ENCODE measurements around the gene SAPCD2. TPM values are rescaled to one million over a fixed set of nuclear protein-coding genes. Genes with fewer than 3 reads are reported as not detected.

SAPCD2 gene
- total and polyA plus RNA-seq, 10 donors: 0.76 to 6.5 (median 2.4) TPM

DNA sequence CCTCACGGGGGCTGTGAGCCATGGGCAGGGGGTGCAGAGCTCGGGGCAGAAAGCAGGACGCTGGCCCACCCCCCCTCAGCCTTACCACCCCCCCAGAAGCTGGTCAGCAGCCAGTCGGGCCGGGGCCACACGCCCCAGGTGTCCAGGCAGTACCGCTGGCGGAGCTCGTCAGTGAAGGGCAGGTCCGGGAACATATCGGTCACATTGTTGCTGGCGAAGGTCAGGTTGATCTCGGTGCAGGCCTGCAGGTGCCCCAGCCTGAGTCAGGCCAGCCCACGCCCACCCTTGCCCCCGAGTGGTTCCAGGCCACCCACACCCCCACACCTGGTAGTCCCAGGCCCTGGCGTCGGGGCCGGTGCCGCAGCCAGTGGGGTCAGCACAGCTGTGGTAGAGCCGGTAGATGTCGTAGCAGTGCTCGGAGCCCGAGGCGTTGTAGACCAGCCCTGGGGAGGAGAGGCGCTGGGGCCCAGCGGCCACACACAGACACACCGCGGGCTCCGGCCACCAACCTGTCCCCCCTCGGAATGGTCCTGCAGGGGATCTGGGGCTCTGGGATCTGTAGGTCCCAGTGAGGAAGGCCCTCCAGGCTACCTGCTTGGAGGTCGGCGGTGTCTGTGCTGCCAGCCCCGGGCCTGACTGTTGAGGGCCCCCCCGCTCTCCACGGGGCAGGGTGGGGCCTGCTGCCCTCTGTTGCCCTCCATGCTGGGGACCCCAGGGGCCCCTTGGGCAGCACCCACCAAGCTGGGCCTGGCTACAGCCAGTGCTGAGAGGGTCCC is 41.6 kb upstream of the SAPCD2 start:
- H3K4me3 ChIP-seq: no peak overlapping the region
- no peaks in the 10 kb centered on the region for H3K27me3 ChIP-seq (replicated peaks in 1 of 7)
- no peak for DNase-seq
- no peak overlapping the region for H3K27ac ChIP-seq
- peaks cover 0 to 65% (median 55%) of the 10 kb centered on the region in 6 donors for H3K36me3 ChIP-seq
- TF ChIP-seq POLR2A (IDR thresholded peaks at IDR 0.05) (no peak), POLR2AphosphoS5 (IDR thresholded peaks at IDR 0.05) (peak in 1 of 3 donors; percentile 4)
- TF ChIP-seq, protein P1, sequence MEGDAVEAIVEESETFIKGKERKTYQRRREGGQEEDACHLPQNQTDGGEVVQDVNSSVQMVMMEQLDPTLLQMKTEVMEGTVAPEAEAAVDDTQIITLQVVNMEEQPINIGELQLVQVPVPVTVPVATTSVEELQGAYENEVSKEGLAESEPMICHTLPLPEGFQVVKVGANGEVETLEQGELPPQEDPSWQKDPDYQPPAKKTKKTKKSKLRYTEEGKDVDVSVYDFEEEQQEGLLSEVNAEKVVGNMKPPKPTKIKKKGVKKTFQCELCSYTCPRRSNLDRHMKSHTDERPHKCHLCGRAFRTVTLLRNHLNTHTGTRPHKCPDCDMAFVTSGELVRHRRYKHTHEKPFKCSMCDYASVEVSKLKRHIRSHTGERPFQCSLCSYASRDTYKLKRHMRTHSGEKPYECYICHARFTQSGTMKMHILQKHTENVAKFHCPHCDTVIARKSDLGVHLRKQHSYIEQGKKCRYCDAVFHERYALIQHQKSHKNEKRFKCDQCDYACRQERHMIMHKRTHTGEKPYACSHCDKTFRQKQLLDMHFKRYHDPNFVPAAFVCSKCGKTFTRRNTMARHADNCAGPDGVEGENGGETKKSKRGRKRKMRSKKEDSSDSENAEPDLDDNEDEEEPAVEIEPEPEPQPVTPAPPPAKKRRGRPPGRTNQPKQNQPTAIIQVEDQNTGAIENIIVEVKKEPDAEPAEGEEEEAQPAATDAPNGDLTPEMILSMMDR (IDR thresholded peaks at IDR 0.05 in 8 of 11, conservative IDR thresholded peaks at IDR 0.05 in 3 of 11): no peak
- H3K4me1 ChIP-seq: peaks cover 8 to 32% (median 20%) of the 10 kb centered on the region in 6 donors
- no peaks in the 10 kb centered on the region for H3K9me3 ChIP-seq
- intact Hi-C loops (cut with DNase I; ENCODE audit: low total_unique reads): no loop called here
- WGBS, 5 donors: 91 to 94% (median 92%) methylated on average over 16 to 35 of the region's 35 CpGs

- Histone ChIP-seq H3K4me3 (no peak overlapping the region), H3K36me3 (peaks cover 0 to 73% (median 64%) of the 10 kb centered on the region in 6 donors), H3K9me3 (no peaks in the 10 kb centered on the region), H3K27me3 (replicated peaks in 1 of 7) (no peaks in the 10 kb centered on the region), H3K4me1 (peaks cover 8 to 32% (median 20%) of the 10 kb centered on the region in 6 donors), H3K27ac (no peak overlapping the region)
- no peak for DNase-seq
- 88 to 93% (median 90%) methylated on average over 26 to 28 of the region's 28 CpGs for WGBS, 5 donors
- TF ChIP-seq POLR2AphosphoS5 (IDR thresholded peaks at IDR 0.05) (peak in 1 of 3 donors; percentile 0), POLR2A (IDR thresholded peaks at IDR 0.05) (no peak)
- intact Hi-C loops (cut with DNase I; ENCODE audit: low total_unique reads): no loop called here
Observed at GRCh38 chr9:137110911-137111787, 40.8 kb upstream of the SAPCD2 start.

- Histone ChIP-seq H3K4me3 (no peak overlapping the region), H3K36me3 (peaks cover 0 to 81% (median 72%) of the 10 kb centered on the region in 6 donors), H3K27ac (no peak overlapping the region), H3K4me1 (peaks cover 8 to 28% (median 19%) of the 10 kb centered on the region in 6 donors), H3K27me3 (replicated peaks in 1 of 7) (no peaks in the 10 kb centered on the region), H3K9me3 (no peaks in the 10 kb centered on the region)
- 89 to 94% (median 90%) methylated on average over 18 to 38 of the region's 38 CpGs for WGBS, 5 donors
- intact Hi-C loops (cut with DNase I; ENCODE audit: low total_unique reads): no loop called here
- TF ChIP-seq POLR2AphosphoS5 (IDR thresholded peaks at IDR 0.05): peak in 2 of 3 donors; percentile 8 to 40
- TF ChIP-seq POLR2A (IDR thresholded peaks at IDR 0.05): no peak
- no peak for DNase-seq
Observed at GRCh38 chr9:137110147-137110910, 40.0 kb upstream of the SAPCD2 start.

DNA sequence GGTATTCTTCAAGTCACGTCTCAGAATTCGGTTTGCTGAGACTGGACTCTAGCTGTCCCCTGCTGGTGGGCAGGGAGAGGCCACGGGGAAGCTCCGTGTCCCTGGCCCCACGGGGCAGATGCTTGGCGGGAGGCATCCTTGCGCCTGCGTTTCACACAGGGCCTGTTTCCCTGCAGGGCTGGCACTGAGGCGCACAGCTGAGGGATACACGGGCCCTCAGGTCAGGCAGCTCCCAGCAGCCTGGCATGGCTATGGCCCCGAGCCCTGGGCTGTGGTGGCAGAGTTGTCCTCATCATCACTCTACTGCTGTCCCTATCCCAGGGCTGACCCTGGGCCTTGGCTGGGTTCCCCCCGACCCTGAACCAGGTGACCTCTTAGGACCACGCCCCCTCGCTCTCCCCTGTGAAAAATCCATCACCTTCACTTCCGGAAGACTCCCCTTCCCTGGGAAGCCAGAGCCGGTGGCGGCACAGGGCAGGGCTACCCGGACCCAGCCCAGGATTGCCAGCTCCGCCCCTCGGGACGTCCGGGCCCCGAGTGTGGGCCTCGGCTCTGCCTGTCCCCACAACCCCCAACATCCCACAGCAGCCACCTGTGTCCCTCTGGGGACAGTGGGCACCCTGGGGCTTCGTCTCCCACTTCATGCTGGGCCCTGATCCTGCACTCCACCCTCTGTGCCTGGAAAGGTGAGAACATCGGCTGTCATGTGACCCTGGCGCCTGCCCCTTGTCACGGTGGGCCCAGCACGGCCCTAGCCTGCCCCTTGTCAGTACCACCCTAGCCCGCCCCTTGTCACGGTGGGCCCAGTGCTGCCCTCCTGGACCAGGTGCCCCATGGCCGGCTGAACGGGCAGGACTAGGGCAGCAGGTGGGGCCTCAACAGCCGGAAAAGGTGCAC is 39.1 kb upstream of the SAPCD2 start:
- Histone ChIP-seq H3K27ac (no peak overlapping the region), H3K27me3 (replicated peaks in 1 of 7) (no peaks in the 10 kb centered on the region), H3K9me3 (no peaks in the 10 kb centered on the region), H3K4me3 (no peak overlapping the region), H3K4me1 (peaks cover 5 to 20% (median 11%) of the 10 kb centered on the region in 6 donors), H3K36me3 (peaks cover 0 to 90% (median 80%) of the 10 kb centered on the region in 6 donors)
- intact Hi-C loops (cut with DNase I; ENCODE audit: low total_unique reads): no loop called here
- WGBS, 5 donors: 81 to 86% (median 83%) methylated on average over 23 to 34 of the region's 34 CpGs
- TF ChIP-seq POLR2AphosphoS5 (IDR thresholded peaks at IDR 0.05): peak in 1 of 3 donors; percentile 51
- TF ChIP-seq, protein P1 (IDR thresholded peaks at IDR 0.05 in 8 of 11, conservative IDR thresholded peaks at IDR 0.05 in 3 of 11): no peak
- DNase-seq: no peak

All from spleen (tissue), 11 donors.